Ishikawa (cell line): ENCODE data around the gene FHIT.

Experiments used
- EGR1 ChIP-seq: IDR thresholded peaks from 2 replicates; pipeline ENCODE4 v1.6.1; 2012
- EP300 ChIP-seq: IDR thresholded peaks from 2 replicates; pipeline ENCODE4 v1.6.1; 2012; ENCODE audit warnings: borderline replicate concordance
- NFIC ChIP-seq: IDR thresholded peaks from 2 replicates; pipeline ENCODE4 v1.6.1; 2012
- TAF1 ChIP-seq: IDR thresholded peaks from 2 replicates; pipeline ENCODE4 v1.6.1; 2012; ENCODE audit warnings: low read depth, mild to moderate bottlenecking
- TCF12 ChIP-seq: IDR thresholded peaks from 2 replicates; pipeline ENCODE4 v1.6.1; 2012; ENCODE audit warnings: low read depth
- YY1 ChIP-seq: IDR thresholded peaks from 2 replicates; pipeline ENCODE4 v1.6.1; 2012; ENCODE audit warnings: low read depth
- ZBTB7A ChIP-seq: IDR thresholded peaks from 2 replicates; pipeline ENCODE4 v1.6.1; 2012; ENCODE audit warnings: low read depth
- TF ChIP-seq, protein P1 (sequence below): IDR thresholded peaks from 2 replicates; pipeline ENCODE4 v1.6.1; 2012

- no peak for TF ChIP-seq YY1
- TF ChIP-seq EGR1, result no peak
- TF ChIP-seq NFIC, result no peak
- no peak for TF ChIP-seq TAF1
- TF ChIP-seq ZBTB7A, result no peak
- TF ChIP-seq EP300, result no peak
- no peak for TF ChIP-seq TCF12
- TF ChIP-seq, protein P1, sequence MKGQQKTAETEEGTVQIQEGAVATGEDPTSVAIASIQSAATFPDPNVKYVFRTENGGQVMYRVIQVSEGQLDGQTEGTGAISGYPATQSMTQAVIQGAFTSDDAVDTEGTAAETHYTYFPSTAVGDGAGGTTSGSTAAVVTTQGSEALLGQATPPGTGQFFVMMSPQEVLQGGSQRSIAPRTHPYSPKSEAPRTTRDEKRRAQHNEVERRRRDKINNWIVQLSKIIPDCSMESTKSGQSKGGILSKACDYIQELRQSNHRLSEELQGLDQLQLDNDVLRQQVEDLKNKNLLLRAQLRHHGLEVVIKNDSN, result no peak
These were observed 27.8 kb downstream of the FHIT start for GRCh38 chr3:61223451-61223850.
